ENCODE data around the gene THPO.
A peak's percentile ranks its signal among the peaks of the same experiment; 100 is the strongest.

Gene THPO

DNA sequence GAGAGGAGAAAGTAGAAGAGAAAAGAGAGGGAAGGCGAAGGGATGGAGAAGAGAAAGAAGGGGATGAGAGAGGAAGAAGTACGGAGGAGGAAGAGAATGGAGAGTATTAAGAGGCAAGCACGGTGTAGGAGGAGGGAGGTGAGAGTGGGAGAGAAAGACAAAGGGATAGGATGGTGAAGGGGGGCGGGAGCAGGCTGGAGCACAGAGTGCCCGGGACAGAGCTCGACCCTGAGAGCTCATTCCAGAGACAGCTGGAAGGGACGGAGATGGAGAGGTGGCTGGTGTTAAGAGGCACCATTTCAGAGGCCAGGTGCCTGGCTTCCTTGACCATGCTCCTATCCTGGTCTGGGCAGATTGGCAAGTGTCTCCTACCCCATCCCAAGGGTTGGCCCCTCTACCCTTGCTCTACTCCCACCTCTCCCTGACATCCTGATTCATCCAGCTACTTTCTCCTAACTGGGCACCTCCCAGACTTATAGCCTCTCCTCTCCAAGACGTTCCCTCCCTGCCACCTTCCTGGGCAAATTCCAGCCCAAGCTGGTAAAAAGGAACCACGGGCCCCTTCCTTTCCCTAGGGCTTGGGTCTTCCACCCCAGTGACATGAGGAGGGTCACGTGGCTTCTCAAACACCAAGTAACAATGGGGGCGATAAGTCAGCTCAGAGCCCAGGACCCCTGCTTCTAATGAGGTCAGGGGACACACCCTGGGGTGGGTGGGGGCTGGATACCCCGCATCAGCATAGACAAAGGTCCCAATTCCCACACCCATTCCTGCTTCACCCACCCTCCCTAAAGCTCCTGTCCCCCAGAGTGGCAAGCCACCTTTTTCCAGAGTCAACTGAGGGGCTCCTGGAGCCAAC is 17.7 kb downstream of the THPO start:
- DNase-seq (ENCODE audit: low read depth), result no peak
- H3K4me3 ChIP-seq (replicated peaks; ENCODE audit: low read depth, low read length), result peak overlapping the region; percentile 77
- TF ChIP-seq, protein P1, sequence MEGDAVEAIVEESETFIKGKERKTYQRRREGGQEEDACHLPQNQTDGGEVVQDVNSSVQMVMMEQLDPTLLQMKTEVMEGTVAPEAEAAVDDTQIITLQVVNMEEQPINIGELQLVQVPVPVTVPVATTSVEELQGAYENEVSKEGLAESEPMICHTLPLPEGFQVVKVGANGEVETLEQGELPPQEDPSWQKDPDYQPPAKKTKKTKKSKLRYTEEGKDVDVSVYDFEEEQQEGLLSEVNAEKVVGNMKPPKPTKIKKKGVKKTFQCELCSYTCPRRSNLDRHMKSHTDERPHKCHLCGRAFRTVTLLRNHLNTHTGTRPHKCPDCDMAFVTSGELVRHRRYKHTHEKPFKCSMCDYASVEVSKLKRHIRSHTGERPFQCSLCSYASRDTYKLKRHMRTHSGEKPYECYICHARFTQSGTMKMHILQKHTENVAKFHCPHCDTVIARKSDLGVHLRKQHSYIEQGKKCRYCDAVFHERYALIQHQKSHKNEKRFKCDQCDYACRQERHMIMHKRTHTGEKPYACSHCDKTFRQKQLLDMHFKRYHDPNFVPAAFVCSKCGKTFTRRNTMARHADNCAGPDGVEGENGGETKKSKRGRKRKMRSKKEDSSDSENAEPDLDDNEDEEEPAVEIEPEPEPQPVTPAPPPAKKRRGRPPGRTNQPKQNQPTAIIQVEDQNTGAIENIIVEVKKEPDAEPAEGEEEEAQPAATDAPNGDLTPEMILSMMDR (IDR thresholded peaks at IDR 0.05; ENCODE audit: low read length, missing control alignments), result no peak

GRCh38 chr3:184359610-184360009 is 18.4 kb downstream of the THPO start:
- TF ChIP-seq, protein P1 (IDR thresholded peaks at IDR 0.05; ENCODE audit: low read length, missing control alignments), result no peak
- H3K4me3 ChIP-seq (replicated peaks; ENCODE audit: low read depth, low read length), result no peak overlapping the region
- DNase-seq (ENCODE audit: low read depth), result no peak

GRCh38 chr3:184358921-184359350 is 19.1 kb downstream of the THPO start:
- DNase-seq (ENCODE audit: low read depth), result no peak
- TF ChIP-seq, protein P1 (IDR thresholded peaks at IDR 0.05; ENCODE audit: low read length, missing control alignments), result no peak
- H3K4me3 ChIP-seq (replicated peaks; ENCODE audit: low read depth, low read length), result no peak overlapping the region

GRCh38 chr3:184358124-184358767 is 19.8 kb downstream of the THPO start:
- TF ChIP-seq, protein P1 (IDR thresholded peaks at IDR 0.05; ENCODE audit: low read length, missing control alignments), result no peak
- DNase-seq (ENCODE audit: low read depth), result no peak
- no peak overlapping the region for H3K4me3 ChIP-seq (replicated peaks; ENCODE audit: low read depth, low read length)

DNA sequence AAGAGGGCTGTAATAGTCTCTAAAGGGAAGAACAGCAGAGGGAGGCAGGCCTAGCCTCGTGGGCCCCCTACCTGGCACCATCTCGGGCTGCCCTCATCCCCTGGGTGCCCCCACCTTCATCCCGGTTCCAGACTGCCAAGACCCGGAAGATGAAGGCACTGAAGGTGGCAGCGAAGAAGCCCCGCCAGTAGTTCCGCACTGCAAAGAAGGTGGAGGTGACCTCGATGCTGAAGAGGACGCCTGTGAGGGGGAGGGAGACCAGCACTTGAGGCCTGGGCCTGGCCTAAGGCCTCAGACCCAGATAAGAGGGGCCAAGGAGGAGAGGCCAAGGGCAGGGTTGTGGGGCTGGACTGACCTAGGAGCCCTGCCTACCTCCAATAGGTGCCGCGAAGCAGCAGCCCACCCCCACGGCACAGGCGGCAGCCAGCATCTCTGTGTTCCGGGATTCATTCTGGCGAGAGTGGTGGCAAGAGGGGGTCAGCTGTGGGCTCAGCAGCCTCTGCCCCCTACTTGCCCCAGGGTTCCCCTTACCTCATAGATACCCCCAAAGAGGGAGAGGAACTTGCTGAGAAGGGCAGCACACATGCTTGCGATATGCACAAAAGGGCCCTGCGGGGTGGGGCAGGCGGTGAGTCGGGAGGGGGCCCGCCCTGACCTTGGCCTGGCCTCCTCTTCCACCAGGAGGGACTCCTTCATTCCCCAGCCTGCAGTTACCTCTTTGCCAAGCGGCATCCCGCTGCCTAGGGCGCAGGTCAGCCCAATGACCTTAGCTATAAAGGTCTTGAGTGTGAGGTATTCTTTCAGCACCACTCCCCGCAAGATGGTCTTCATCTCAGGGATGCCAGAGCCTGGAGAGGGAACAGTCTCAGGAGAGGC is 20.5 kb downstream of the THPO start:
- TF ChIP-seq, protein P1 (IDR thresholded peaks at IDR 0.05; ENCODE audit: low read length, missing control alignments), result no peak
- no peak for DNase-seq (ENCODE audit: low read depth)
- H3K4me3 ChIP-seq (replicated peaks; ENCODE audit: low read depth, low read length), result no peak overlapping the region

GRCh38 chr3:184355261-184356040 is 22.6 kb downstream of the THPO start:
- no peak for DNase-seq (ENCODE audit: low read depth)
- TF ChIP-seq, protein P1 (IDR thresholded peaks at IDR 0.05; ENCODE audit: low read length, missing control alignments), result no peak
- no peak overlapping the region for H3K4me3 ChIP-seq (replicated peaks; ENCODE audit: low read depth, low read length)
